ENCODE measurements around the gene EIF4E2. TPM values are rescaled to one million over a fixed set of nuclear protein-coding genes. Genes with fewer than 3 reads are reported as not detected.
"Not testable (repeated sequence)": the region's sequence is repeated elsewhere in the genome, so short reads cannot be mapped to it uniquely, and the experiment has no call there.

Gene EIF4E2
- polyA plus RNA-seq, 12 donors = 72.7 to 141 (median 118) TPM; not detected in 1

- DNase-seq = no peak
These were observed 30.7 kb upstream of the EIF4E2 start, which contains the start of gene PRSS56 for GRCh38 chr2:232519581-232520438. Gene PRSS56, plus strand, starts transcription at chr2:232520388. Its CDS starts 211 bp downstream, at chr2:232520599.

DNA sequence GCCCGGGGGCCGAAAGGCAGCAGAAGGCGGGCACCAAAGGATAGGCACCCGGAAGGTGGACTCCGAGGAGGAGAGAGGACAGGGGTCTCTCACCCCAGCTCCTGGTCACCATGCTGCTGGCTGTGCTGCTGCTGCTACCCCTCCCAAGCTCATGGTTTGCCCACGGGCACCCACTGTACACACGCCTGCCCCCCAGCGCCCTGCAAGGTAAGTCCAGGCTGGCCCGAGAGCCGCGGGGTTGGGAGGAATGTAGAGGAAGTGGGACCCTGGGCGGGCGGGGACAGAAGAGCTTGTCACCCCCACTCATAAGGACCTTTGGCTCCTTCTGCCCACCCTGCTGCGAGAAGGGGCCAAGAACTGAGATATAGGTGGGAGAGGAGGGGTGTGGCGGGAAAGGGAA, 30.0 kb upstream of the EIF4E2 start:
- no peak for DNase-seq

DNA sequence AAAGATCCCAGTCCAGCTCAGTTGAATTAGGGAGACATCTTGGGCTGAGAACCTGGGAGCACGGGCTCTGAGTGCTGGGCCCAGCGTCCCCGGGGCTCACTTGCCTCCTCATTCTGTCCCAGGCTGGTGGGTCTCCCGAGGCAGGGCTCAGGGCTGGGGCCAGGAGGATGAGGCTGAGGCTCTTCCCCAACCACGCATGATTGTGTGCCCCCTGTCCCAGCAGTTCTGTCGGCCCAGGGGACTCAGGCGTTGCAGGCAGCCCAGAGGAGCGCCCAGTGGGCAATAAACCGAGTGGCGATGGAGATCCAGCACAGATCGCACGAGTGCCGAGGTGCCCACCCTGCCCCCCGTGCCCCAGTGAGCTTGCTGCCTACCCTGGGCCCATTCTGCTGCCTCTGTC, 29.4 kb upstream of the EIF4E2 start:
- DNase-seq = no peak

- no peak for DNase-seq
These were observed 28.4 kb upstream of the EIF4E2 start for GRCh38 chr2:232521959-232522622.

DNA sequence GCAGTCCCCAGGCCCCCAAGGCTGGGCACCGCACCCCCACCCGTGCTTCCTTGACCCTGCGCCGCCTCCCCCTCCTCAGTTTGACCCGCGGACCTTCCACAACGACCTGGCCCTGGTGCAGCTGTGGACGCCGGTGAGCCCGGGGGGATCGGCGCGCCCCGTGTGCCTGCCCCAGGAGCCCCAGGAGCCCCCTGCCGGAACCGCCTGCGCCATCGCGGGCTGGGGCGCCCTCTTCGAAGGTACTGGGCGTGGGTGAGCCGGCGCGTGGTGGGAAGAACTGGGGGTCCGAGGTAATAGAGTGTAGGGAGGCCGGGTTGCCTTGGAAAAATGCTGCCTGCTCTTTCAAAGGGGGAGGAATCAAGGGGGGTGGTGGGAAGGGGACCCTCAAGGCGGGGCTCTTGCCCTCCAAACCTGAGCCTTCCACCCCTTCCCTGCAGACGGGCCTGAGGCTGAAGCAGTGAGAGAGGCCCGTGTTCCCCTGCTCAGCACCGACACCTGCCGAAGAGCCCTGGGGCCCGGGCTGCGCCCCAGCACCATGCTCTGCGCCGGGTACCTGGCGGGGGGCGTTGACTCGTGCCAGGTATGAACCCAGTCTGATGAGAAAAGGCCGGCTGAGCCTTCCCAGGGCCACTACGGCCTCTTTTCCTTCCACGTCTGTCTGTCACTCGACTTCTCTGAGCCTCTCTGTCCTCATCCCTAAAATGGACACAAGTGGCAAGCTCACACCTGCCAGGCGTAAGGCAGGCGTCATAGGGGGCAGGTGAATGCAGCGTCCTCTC, 27.7 kb upstream of the EIF4E2 start:
- no peak for DNase-seq

- DNase-seq = no peak
These were observed 27.1 kb upstream of the EIF4E2 start for GRCh38 chr2:232523402-232523681.

- no peak for DNase-seq
These were observed 26.5 kb upstream of the EIF4E2 start for GRCh38 chr2:232523682-232524597.

DNA sequence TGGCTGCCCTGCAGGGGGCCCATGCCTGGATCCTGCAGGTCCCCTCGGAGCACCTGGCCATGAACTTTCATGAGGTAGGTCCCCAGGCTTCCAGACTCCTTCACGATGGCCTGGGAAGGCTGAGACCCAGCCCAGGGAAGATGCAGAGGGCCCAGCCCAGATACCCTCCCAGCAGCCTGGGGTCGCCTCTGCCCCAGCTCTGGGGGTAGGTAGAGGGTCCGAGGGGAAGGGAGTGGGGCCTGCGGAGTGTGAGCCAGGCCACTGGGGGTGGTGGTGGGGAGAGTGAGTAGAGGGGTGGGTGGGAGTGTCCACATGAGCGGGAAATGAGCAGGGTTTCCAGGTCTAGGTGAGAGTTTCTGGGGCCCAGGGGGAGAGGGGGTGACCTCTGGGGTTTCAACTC, 25.7 kb upstream of the EIF4E2 start:
- DNase-seq = no peak

DNA sequence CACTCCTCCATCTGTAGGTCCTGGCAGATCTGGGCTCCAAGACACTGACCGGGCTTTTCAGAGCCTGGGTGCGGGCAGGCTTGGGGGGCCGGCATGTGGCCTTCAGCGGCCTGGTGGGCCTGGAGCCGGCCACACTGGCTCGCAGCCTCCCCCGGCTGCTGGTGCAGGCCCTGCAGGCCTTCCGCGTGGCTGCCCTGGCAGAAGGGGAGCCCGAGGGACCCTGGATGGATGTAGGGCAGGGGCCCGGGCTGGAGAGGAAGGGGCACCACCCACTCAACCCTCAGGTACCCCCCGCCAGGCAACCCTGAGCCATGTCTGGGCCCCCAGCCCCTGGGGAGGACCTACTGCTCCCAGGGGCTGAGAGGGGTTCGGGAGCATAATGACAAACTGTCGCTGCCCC, 25.3 kb upstream of the EIF4E2 start:
- no peak for DNase-seq

DNA sequence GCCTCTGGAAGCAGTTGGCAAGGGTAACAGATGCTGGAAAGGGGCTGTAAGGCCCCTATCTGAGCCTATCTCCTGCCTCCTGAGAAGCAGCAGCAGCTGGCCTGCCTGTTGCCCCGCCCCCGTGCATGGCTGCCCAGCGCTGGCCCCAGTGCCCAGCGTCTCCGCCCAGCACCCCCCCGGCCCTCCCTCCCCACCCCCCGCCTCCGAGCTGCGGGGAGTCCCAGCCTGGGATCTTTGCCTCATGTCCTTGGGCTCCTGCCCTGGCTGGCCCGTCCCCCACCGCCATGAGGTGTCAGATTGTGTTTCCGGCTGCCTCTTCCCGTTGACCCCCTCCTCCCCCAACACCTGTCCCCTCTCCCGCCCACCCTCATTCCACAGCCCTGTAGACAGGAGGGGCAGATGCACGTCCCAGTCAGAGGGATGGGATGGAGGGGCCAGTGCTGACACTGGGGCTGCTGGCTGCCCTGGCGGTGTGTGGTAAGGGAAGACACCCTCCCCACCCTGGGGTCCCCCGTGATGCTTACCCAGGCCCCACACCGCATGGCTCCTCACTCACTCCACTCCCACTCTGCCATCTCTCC, 24.6 kb upstream of the EIF4E2 start, which contains the start of gene CHRND:
Gene CHRND (plus strand): TSS at position 370 of the 581 bp plus-strand sequence. CDS start 56 bp downstream, at position 426.
- DNase-seq = peak; percentile 54

DNA sequence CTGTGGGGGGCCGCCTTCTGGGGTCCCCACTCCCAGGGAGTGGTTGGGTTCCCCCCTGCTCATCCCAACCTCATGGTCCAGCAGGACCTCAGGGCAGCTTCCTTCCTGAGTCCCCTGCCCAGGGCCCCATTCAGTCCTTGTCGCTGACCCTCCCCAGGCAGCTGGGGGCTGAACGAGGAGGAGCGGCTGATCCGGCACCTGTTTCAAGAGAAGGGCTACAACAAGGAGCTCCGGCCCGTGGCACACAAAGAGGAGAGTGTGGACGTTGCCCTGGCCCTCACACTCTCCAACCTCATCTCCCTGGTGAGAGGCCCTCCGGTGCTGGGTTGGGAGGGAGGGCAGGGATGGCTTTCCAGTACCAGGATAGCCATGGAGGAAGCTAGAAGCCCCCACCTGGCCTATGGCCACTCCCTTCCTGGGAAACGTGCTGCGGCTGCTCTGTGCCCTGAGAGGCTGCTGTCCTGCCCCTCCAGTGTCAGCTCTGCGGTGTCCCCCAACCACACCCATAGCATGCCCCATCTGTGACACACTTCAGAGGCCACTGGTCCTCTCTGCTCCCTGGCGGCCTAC, 24.0 kb upstream of the EIF4E2 start:
- DNase-seq = no peak

GRCh38 chr2:232527905-232528470, 22.5 kb upstream of the EIF4E2 start:
- no peak for DNase-seq

DNA sequence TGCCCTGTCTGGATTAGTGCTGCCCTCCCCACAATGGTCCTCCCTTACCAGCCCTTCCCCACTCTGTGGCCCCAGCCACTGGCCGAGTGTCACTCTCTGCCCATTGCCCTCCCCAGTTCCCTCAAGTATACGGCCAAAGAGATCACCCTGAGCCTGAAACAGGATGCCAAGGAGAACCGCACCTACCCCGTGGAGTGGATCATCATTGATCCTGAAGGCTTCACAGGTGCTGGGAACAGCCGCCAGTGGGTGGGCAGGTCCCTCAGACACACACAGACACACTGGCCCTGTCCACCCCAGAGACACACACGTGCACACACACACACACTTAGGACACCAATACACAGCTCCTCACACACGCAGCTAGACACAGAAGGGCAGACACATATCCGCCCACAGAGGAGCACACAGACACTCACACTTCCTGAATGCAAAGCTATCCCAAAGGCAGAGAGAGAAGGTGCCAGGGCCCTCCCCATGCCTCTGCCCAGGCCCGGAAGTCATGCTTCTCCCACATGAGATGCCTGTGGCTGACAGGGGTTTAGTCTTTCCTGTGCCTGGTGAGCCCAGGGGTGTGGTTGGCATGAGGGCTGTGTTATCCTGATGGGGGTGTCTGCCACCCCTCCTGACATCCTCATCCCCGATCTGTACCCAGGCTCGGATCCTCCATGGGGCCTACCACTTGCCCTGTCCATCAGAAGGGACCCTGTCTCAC, 21.6 kb upstream of the EIF4E2 start:
- no peak for DNase-seq

DNA sequence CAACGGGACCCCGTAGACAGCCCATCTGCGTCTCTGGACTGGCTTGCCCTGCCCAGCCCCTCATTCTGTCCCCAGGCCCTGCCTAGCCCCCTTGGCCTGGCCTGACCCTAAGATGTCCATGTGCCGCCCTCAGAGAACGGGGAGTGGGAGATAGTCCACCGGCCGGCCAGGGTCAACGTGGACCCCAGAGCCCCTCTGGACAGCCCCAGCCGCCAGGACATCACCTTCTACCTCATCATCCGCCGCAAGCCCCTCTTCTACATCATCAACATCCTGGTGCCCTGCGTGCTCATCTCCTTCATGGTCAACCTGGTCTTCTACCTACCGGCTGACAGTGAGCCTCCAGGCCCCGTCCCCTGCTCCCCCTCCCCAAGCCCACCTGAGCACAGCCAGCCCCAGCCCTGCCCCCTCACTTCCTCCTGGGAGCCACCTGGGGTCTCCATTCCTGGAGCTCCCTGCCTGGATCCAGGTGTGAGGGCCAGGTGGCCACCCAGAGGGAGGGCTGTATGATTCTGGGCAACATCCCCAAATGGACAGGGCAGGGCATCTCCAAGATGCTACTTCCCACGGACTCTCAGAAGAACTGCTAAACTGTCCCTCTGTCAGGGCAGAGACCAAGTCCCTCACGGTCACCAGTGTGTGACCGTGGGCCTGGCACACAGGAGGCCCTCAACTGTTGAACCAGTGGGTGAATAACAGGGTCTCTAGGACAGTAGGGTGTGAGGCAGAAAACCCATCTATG, 20.5 kb upstream of the EIF4E2 start:
- DNase-seq = no peak

DNA sequence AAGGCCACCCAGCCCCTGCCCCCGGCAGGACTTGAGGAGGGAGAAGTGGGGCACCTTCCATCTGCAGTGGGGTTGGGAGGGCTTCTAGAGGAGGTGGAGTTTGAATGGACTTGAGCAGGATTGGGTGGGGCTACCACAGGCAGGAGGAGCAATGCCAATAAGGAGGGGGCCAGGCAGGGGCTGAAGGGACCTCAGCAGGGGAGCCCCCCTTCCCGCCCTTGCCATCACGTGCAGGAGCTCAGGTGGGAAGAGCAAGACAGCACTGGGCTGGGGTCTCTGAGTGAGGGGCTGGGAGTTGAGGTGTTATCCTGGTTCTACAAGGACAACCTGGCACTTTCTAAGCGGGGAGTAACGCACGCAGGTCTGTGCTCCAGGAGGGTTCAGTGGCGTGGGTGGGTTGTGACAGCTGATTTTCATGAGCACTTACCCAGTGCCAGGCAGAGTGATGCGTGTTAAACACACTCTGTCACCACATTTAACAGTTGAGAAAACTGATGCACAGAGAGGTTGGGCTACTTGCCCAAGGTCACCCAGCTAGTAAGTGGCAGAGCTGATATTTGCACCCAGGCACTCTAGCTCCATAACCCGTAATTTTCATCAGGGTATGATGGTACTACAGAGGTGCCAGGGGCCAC, 19.7 kb upstream of the EIF4E2 start:
- DNase-seq = no peak

DNA sequence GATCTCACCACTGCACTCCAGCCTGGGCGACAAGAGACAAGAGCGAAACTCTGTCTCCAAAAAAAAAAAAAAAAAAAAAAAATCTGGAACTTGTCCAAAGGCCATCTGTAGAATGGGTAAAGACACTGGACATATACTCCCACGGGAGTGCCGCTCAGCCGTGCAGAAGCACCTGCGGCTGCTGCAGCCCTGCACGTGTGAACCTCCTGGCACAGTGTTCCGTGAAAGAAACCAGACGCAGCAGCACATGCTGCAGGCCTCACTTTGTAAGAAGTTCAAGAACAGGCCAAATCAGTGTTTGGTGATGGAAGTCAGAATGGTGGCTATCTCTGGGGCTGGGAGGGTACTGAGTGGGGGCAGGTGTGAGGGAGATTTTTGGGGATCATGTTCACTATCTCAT, 18.1 kb upstream of the EIF4E2 start:
- DNase-seq = no peak

DNA sequence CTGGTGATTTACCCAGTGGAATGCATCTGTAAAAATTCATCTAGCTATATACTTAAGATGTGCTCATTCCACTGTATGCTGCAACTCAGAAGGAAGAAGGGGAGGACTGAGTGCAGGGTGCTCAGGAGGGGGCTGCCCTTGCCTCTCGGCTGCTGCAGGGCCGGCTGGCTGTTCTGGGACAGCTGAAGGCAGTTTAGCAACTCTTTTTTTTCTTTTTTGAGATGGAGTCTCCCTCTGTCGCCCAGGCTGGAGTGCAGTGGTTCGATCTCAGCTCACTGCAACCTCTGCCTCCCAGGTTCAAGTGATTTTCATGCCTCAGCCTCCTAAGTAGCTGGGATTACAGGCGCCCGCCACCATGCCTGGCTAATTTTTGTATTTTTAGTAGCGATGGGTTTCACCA, 17.7 kb upstream of the EIF4E2 start:
- DNase-seq = not testable (repeated sequence)

- no peak for DNase-seq
These were observed 16.4 kb upstream of the EIF4E2 start for GRCh38 chr2:232533944-232534710.

Measured in muscle of arm (tissue), 12 donors.